K562 (cell line): ENCODE measurements around the gene RBM7. TPM values are rescaled to one million over a fixed set of nuclear protein-coding genes. Genes with fewer than 3 reads are reported as not detected.

Experiments used
- CREB1 ChIP-seq, 2 experiments: sonication (generic) in 1 of 2; formaldehyde crosslinking in 1 of 2; IDR thresholded peaks; 2 replicates each; pipeline versions ENCODE4 v1.6.1 to v1.8.0; 2012 to 2022; ENCODE audit warnings: inconsistent platforms in 1 of 2, mild to moderate bottlenecking in 1 of 2, missing genetic modification reagents in 1 of 2, moderate library complexity in 1 of 2
- CREM ChIP-seq: IDR thresholded peaks from 2 replicates; pipeline ENCODE4 v1.6.1; 2014; ENCODE audit warnings: antibody characterized with exemption, low read depth
- HDAC1 ChIP-seq, 2 experiments: fragments of 450-650 bp; IDR thresholded peaks; 2 replicates each; pipeline ENCODE4 v1.6.1; 2016 to 2017; ENCODE audit warnings: inconsistent platforms in 1 of 2, mild to moderate bottlenecking in 1 of 2, moderate library complexity in 1 of 2
- L3MBTL2 ChIP-seq: fragments of 450-650 bp; IDR thresholded peaks from 2 replicates; pipeline ENCODE4 v1.6.1; 2016; ENCODE audit warnings: mild to moderate bottlenecking, moderate library complexity
- MTA3 ChIP-seq: fragments of 450-650 bp; formaldehyde crosslinking; IDR thresholded peaks from 2 replicates; pipeline ENCODE4 v1.6.1; 2017; ENCODE audit warnings: mild to moderate bottlenecking, borderline replicate concordance
- OTX1 ChIP-seq: fragments of 450-650 bp; formaldehyde crosslinking; IDR thresholded peaks from 2 replicates; pipeline ENCODE4 v1.4.0; 2022; ENCODE audit warnings: mild to moderate bottlenecking
- PHB2 ChIP-seq: fragments of 450-650 bp; IDR thresholded peaks from 2 replicates; pipeline ENCODE4 v1.6.1; 2017; ENCODE audit warnings: low read depth
- POLR2AphosphoS5 ChIP-seq: IDR thresholded peaks from 2 replicates; pipeline ENCODE4 v1.6.1; 2011; ENCODE audit warnings: mild to moderate bottlenecking, low read depth, low read length, moderate library complexity; ENCODE audit not compliant: control insufficient read depth, insufficient read depth
- PYGO2 ChIP-seq: fragments of 450-650 bp; IDR thresholded peaks from 2 replicates; pipeline ENCODE4 v1.6.1; 2016; ENCODE audit warnings: mild to moderate bottlenecking, missing genetic modification characterization, moderate library complexity, missing compliant biosample characterization
- polyA plus RNA-seq, 8 experiments: library from polyadenylated mRNA; depleted of rRNA in 4 of 8; stranded (reverse) in 5 of 8; unstranded in 3 of 8; fragments of >200 nt; fragmentation: Nextera tagmentation in 2 of 8; fragmentation: Illumina TruSeq in 1 of 8; extraction: Ambion mirVana in 2 of 8; extraction: Trizol in 1 of 8; gene quantifications; 2 replicates each; pipeline versions ENCODE4 v1.2.1 to v1.2.3, GENCODE V29; 2011 to 2014; ENCODE audit warnings: inconsistent platforms in 1 of 8, missing spikeins in 1 of 8
- total RNA-seq, 7 experiments: library from RNA; depleted of rRNA in 6 of 7; stranded (reverse); fragments of >200 nt in 6 of 7; fragmentation: Illumina TruSeq in 2 of 7; extraction: Trizol in 2 of 7; gene quantifications; 2 replicates each; pipeline versions ENCODE4 v1.2.1 to v1.2.3, GENCODE V29; 2011 to 2021; ENCODE audit warnings: low replicate concordance in 1 of 7
- TF ChIP-seq, protein P1 (sequence below): fragments of 250-450 bp; sonication (Bioruptor Pico); IDR thresholded peaks from 2 replicates; pipeline ENCODE4 v1.9.0; 2021; ENCODE audit warnings: mild to moderate bottlenecking, inconsistent platforms
- TF ChIP-seq, protein P2 (sequence below): fragments of 450-650 bp; IDR thresholded peaks from 2 replicates; pipeline ENCODE4 v1.6.1; 2018; ENCODE audit not compliant: partially characterized antibody
- TF ChIP-seq, protein P3 (sequence below): sonication (generic); IDR thresholded peaks from 2 replicates; pipeline ENCODE4 v1.6.1; 2016
- TF ChIP-seq, protein P4 (sequence below): IDR thresholded peaks from 2 replicates; pipeline ENCODE4 v1.6.1; 2011; ENCODE audit not compliant: insufficient read length; ENCODE audit errors: extremely low read depth
- TF ChIP-seq, protein P5 (sequence below): fragments of 450-650 bp; IDR thresholded peaks from 2 replicates; pipeline ENCODE4 v1.7.0; 2016; ENCODE audit warnings: borderline replicate concordance

RBM7 gene
- total and polyA plus RNA-seq, 9 of the 15 experiments (the other 6 are each of a cell fraction or from before 2014, with no cell fraction given): 26.0 to 76.8 (median 49.6) TPM

DNA sequence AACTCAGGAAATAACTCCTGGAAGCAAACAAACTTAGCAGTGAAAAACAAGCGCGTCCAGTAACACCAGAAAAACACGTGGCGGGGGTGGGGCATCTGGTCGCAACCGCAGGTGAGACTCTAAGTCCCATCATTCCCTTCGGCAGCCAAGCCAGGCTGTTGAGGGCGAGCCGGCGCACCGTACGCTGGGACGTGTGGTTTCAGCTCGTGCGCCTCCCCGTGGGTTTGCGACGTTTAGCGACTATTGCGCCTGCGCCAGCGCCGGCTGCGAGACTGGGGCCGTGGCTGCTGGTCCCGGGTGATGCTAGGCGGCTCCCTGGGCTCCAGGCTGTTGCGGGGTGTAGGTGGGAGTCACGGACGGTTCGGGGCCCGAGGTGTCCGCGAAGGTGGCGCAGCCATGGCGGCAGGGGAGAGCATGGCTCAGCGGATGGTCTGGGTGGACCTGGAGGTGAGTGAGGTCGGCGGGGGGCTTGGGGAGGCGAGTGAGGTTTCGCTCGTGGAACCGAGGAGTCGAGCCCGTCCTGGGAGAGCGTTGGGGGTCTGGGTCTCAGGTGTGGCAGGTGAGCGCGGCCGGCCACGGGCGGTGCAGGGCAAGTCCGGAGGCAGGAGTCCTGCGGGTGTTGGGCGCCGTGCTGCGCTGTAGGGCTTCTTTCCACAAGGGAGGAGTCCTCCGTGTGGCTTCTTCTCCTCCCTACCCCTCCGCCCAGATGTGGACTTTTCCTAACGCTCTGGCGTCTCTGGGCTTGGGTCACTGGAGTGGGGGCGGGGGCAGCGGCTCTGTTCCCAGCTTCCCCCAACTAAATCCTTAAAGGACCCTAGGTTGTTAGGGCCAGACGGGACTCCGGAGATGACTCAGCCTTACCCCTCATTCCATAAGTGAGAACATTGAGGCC, 39.0 kb downstream of the RBM7 start, which contains the start of gene REXO2 (continued):
- TF ChIP-seq, protein P1, sequence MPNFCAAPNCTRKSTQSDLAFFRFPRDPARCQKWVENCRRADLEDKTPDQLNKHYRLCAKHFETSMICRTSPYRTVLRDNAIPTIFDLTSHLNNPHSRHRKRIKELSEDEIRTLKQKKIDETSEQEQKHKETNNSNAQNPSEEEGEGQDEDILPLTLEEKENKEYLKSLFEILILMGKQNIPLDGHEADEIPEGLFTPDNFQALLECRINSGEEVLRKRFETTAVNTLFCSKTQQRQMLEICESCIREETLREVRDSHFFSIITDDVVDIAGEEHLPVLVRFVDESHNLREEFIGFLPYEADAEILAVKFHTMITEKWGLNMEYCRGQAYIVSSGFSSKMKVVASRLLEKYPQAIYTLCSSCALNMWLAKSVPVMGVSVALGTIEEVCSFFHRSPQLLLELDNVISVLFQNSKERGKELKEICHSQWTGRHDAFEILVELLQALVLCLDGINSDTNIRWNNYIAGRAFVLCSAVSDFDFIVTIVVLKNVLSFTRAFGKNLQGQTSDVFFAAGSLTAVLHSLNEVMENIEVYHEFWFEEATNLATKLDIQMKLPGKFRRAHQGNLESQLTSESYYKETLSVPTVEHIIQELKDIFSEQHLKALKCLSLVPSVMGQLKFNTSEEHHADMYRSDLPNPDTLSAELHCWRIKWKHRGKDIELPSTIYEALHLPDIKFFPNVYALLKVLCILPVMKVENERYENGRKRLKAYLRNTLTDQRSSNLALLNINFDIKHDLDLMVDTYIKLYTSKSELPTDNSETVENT: 0 out of 2 replicates have a peak, but pooled peaks have one; percentile 15
- TF ChIP-seq OTX1 (no peak), MTA3 (peak; percentile 32; the same call in 1 of the 2 replicates), HDAC1 (IDR thresholded peaks at IDR 0.05) (peak in 1 of 2 experiments; percentile 90; a peak in 2 of 4 replicates), CREM (peak; percentile 91), L3MBTL2 (peak; percentile 95), PHB2 (no peak), PYGO2 (tag) (no peak), CREB1 (IDR thresholded peaks at IDR 0.05) (peak; percentile 69), CREB1 (CRISPR knock-in tag; IDR thresholded peaks at IDR 0.05) (peak; percentile 76), POLR2AphosphoS5 (peak; percentile 34; the same call in 1 of the 2 replicates)
- TF ChIP-seq, protein P2, sequence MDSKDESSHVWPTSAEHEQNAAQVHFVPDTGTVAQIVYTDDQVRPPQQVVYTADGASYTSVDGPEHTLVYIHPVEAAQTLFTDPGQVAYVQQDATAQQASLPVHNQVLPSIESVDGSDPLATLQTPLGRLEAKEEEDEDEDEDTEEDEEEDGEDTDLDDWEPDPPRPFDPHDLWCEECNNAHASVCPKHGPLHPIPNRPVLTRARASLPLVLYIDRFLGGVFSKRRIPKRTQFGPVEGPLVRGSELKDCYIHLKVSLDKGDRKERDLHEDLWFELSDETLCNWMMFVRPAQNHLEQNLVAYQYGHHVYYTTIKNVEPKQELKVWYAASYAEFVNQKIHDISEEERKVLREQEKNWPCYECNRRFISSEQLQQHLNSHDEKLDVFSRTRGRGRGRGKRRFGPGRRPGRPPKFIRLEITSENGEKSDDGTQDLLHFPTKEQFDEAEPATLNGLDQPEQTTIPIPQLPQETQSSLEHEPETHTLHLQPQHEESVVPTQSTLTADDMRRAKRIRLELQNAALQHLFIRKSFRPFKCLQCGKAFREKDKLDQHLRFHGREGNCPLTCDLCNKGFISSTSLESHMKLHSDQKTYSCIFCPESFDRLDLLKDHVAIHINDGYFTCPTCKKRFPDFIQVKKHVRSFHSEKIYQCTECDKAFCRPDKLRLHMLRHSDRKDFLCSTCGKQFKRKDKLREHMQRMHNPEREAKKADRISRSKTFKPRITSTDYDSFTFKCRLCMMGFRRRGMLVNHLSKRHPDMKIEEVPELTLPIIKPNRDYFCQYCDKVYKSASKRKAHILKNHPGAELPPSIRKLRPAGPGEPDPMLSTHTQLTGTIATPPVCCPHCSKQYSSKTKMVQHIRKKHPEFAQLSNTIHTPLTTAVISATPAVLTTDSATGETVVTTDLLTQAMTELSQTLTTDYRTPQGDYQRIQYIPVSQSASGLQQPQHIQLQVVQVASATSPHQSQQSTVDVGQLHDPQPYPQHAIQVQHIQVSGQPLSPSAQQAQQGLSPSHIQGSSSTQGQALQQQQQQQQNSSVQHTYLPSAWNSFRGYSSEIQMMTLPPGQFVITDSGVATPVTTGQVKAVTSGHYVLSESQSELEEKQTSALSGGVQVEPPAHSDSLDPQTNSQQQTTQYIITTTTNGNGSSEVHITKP: peak; percentile 89
- TF ChIP-seq, protein P3, sequence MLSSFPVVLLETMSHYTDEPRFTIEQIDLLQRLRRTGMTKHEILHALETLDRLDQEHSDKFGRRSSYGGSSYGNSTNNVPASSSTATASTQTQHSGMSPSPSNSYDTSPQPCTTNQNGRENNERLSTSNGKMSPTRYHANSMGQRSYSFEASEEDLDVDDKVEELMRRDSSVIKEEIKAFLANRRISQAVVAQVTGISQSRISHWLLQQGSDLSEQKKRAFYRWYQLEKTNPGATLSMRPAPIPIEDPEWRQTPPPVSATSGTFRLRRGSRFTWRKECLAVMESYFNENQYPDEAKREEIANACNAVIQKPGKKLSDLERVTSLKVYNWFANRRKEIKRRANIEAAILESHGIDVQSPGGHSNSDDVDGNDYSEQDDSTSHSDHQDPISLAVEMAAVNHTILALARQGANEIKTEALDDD: no peak; the same call in 1 of the 2 replicates
- TF ChIP-seq, protein P4, sequence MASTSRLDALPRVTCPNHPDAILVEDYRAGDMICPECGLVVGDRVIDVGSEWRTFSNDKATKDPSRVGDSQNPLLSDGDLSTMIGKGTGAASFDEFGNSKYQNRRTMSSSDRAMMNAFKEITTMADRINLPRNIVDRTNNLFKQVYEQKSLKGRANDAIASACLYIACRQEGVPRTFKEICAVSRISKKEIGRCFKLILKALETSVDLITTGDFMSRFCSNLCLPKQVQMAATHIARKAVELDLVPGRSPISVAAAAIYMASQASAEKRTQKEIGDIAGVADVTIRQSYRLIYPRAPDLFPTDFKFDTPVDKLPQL: no peak
- TF ChIP-seq, protein P5, sequence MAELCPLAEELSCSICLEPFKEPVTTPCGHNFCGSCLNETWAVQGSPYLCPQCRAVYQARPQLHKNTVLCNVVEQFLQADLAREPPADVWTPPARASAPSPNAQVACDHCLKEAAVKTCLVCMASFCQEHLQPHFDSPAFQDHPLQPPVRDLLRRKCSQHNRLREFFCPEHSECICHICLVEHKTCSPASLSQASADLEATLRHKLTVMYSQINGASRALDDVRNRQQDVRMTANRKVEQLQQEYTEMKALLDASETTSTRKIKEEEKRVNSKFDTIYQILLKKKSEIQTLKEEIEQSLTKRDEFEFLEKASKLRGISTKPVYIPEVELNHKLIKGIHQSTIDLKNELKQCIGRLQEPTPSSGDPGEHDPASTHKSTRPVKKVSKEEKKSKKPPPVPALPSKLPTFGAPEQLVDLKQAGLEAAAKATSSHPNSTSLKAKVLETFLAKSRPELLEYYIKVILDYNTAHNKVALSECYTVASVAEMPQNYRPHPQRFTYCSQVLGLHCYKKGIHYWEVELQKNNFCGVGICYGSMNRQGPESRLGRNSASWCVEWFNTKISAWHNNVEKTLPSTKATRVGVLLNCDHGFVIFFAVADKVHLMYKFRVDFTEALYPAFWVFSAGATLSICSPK: no peak
